Activated T-helper 1 cell treated with anti-CD3 and anti-CD28 coated beads, Interleukin-2, amount 50 U/mL, for 16 hours (primary cell): ENCODE data around the gene PPP2R2B.

Experiments used
- DNase-seq, 2 donors: peaks; one replicate each; pipeline ENCODE4 v3.0.0-alpha.2; 2020; ENCODE audit warnings: low read depth in 1 of 2, low spot score in 1 of 2

The PPP2R2B gene

GRCh38 chr5:146828385-146828784 lies 50.2 kb downstream of the PPP2R2B start:
- no peak for DNase-seq

- no peak for DNase-seq
These were observed 50.7 kb downstream of the PPP2R2B start for GRCh38 chr5:146827901-146828300.

GRCh38 chr5:146825033-146825432 lies 53.5 kb downstream of the PPP2R2B start:
- no peak for DNase-seq

GRCh38 chr5:146821732-146822131 lies 56.8 kb downstream of the PPP2R2B start:
- no peak for DNase-seq

GRCh38 chr5:146820987-146821386 lies 57.6 kb downstream of the PPP2R2B start:
- DNase-seq = no peak

GRCh38 chr5:146818822-146819221 lies 59.7 kb downstream of the PPP2R2B start:
- DNase-seq = no peak

- DNase-seq = no peak
These were observed 60.6 kb downstream of the PPP2R2B start for GRCh38 chr5:146817973-146818372.

GRCh38 chr5:146816775-146817387 lies 61.7 kb downstream of the PPP2R2B start:
- no peak for DNase-seq

- no peak for DNase-seq
These were observed 63.1 kb downstream of the PPP2R2B start for GRCh38 chr5:146815411-146815810.

- DNase-seq = no peak
These were observed 65.0 kb downstream of the PPP2R2B start for GRCh38 chr5:146813346-146814157.

- no peak for DNase-seq
These were observed 73.5 kb downstream of the PPP2R2B start for GRCh38 chr5:146805081-146805480.

- no peak for DNase-seq
These were observed 75.5 kb downstream of the PPP2R2B start for GRCh38 chr5:146802945-146803522.

- no peak for DNase-seq
These were observed 78.9 kb downstream of the PPP2R2B start for GRCh38 chr5:146799671-146800070.

GRCh38 chr5:146799231-146799630 lies 79.3 kb downstream of the PPP2R2B start:
- DNase-seq = no peak

- no peak for DNase-seq
These were observed 80.9 kb downstream of the PPP2R2B start for GRCh38 chr5:146797658-146798057.

- no peak for DNase-seq
These were observed 81.6 kb downstream of the PPP2R2B start for GRCh38 chr5:146796911-146797310.

GRCh38 chr5:146796144-146796543 lies 82.4 kb downstream of the PPP2R2B start:
- no peak for DNase-seq

GRCh38 chr5:146794326-146795029 lies 84.1 kb downstream of the PPP2R2B start:
- DNase-seq = no peak

GRCh38 chr5:146793709-146794108 lies 84.8 kb downstream of the PPP2R2B start:
- no peak for DNase-seq

GRCh38 chr5:146791471-146791870 lies 87.1 kb downstream of the PPP2R2B start:
- no peak for DNase-seq

GRCh38 chr5:146789712-146790653 lies 88.6 kb downstream of the PPP2R2B start:
- no peak for DNase-seq
